ENCODE data around the gene IGSF9. TPM values are rescaled to one million over a fixed set of nuclear protein-coding genes. Genes with fewer than 3 reads are reported as not detected.

The IGSF9 gene
- total RNA-seq, 1 experiment from 2014 or later, result 15.6 TPM

DNA sequence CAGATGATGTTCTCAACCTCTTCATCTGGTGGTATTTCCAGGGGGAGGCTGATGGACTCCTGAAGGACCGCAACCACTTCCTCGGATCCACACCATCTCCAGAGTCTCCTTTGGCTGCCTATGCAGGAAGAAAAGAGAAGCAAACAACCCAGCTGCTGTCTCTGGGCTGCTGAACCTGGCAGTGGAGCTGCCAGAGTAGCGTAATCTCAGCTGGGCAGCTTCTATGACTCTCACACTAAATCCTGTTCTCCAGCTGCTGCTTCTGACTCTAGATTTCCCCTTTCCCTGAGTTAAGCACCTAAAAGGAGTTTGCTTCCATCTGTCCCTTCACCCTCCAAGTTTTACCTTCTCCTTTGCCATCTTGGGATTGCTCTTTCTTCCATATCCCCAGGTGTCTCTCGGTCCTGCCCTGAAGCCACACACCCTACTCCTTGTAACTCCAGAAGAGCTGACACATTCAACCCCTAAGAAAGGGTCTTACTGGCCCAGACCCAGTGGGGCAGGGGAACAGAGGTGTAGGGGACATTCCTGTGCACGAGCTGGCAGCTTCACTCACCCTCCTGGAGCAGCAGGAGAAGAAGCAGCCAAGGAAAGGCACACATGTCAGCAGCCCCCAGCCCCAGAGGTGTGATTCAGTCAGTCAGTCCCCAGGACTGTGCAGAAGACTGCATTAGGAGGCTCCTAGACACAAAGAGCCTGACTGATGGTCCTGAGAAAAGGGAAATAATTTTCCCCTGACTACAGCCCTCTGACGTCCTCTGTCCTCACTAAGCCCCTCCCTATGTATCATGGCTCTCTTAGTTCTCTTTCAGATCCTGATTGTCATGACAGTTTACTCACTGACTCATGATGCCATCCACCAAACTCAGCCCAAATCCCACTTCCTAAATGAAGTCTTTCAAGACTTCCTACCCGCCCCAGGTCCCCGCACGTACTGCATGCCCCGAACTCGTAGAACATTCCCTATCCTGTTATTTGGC is 8.4 kb upstream of the IGSF9 start, which contains the start of gene SLAMF9:
SLAMF9 (minus strand) TSS at position 702 of the 980 bp plus-strand sequence; CDS start at position 602, 100 bp downstream.
- H3K9ac ChIP-seq (ENCODE audit: low read length), result peak within 1 kb of the TSS; percentile 56
- peak within 1 kb of the TSS; percentile 24; the same call in 1 of the 2 replicates for H3K4me3 ChIP-seq (ENCODE audit: low read length)
- TF ChIP-seq, protein P1, sequence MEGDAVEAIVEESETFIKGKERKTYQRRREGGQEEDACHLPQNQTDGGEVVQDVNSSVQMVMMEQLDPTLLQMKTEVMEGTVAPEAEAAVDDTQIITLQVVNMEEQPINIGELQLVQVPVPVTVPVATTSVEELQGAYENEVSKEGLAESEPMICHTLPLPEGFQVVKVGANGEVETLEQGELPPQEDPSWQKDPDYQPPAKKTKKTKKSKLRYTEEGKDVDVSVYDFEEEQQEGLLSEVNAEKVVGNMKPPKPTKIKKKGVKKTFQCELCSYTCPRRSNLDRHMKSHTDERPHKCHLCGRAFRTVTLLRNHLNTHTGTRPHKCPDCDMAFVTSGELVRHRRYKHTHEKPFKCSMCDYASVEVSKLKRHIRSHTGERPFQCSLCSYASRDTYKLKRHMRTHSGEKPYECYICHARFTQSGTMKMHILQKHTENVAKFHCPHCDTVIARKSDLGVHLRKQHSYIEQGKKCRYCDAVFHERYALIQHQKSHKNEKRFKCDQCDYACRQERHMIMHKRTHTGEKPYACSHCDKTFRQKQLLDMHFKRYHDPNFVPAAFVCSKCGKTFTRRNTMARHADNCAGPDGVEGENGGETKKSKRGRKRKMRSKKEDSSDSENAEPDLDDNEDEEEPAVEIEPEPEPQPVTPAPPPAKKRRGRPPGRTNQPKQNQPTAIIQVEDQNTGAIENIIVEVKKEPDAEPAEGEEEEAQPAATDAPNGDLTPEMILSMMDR (conservative IDR thresholded peaks at IDR 0.05; ENCODE audit: low read depth, low read length), result no peak
- TF ChIP-seq EZH2phosphoT487 (IDR thresholded peaks at IDR 0.05; ENCODE audit: borderline replicate concordance, low read length) (no peak), EZH2 (IDR thresholded peaks at IDR 0.05; ENCODE audit: low read length, unreplicated experiment) (no peak)
- ChIA-PET POLR2A (ENCODE audit: unreplicated experiment) (no interaction called here), CTCF (interaction anchor here (1.6 kb wide), 1 partner anchor 53 kb away, joined by 7 read pairs; no protein-coding TSS in a partner anchor)
- peak within 1 kb of the TSS; percentile 47 for H2AFZ ChIP-seq (ENCODE audit: low read length)
- peaks cover 27% of the 10 kb centered on the region for H3K4me1 ChIP-seq (ENCODE audit: insufficient read depth, low read length)
- peak within 1 kb of the TSS; percentile 82 for H3K27ac ChIP-seq (ENCODE audit: low read length)
- H3K27me3 ChIP-seq (ENCODE audit: low read length), result no peaks in the 10 kb centered on the region
- ATAC-seq (peak; percentile 90), DNase-seq (peak; percentile 92)
- peak within 1 kb of the TSS; percentile 68 for H3K4me2 ChIP-seq (ENCODE audit: low read length)
- H3K79me2 ChIP-seq (ENCODE audit: low read length), result no peaks in the 10 kb centered on the region
- no peaks in the 10 kb centered on the region for H3K36me3 ChIP-seq (ENCODE audit: low read depth, low read length)
- intact Hi-C loops (cut with micrococcal nuclease), result no loop called here
- no peaks in the 10 kb centered on the region for H3K9me3 ChIP-seq (ENCODE audit: low read length)
- BruUV-seq (replicated peaks), result TSS peak; percentile 62
- H4K20me1 ChIP-seq (ENCODE audit: low read length), result no peaks in the 10 kb centered on the region
- H3K9me2 ChIP-seq (replicated peaks; ENCODE audit: low read length), result no peaks in the 10 kb centered on the region
- H3F3A ChIP-seq (ENCODE audit: low read length, unreplicated experiment), result no peaks in the 10 kb centered on the region

DNA sequence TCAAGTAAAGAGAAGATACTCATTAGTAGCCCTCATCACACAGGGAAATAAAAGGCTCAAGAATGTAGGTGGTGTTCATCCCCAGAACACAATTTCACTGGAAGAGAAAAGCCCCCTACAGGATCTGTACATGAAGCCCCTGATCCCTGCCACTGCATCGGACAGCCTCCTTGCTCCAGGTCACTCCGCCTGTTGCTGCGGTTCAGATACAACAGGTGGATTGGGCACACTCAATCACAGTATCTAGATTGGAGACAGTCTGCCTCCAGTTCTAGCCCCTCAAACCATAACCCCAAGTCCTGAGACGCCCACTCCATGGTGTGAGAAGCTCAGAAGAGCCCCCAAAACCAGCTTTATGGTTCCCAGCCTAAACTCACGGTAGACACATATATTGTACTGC is 7.5 kb upstream of the IGSF9 start:
- ATAC-seq (no peak), DNase-seq (no peak)
- no peaks in the 10 kb centered on the region for H3K9me2 ChIP-seq (replicated peaks; ENCODE audit: low read length)
- no peak overlapping the region for H3K9ac ChIP-seq (ENCODE audit: low read length)
- H2AFZ ChIP-seq (ENCODE audit: low read length), result no peak overlapping the region
- H3K79me2 ChIP-seq (ENCODE audit: low read length), result no peaks in the 10 kb centered on the region
- H3K4me1 ChIP-seq (ENCODE audit: insufficient read depth, low read length), result peaks cover 29% of the 10 kb centered on the region
- no peaks in the 10 kb centered on the region for H3K9me3 ChIP-seq (ENCODE audit: low read length)
- ChIA-PET POLR2A (ENCODE audit: unreplicated experiment) (interaction anchor here (0.6 kb wide), 1 partner anchor 51 kb away, joined by 4 read pairs; no protein-coding TSS in a partner anchor), CTCF (interaction anchor here (1.6 kb wide), 1 partner anchor 54 kb away, joined by 7 read pairs; no protein-coding TSS in a partner anchor)
- H4K20me1 ChIP-seq (ENCODE audit: low read length), result no peaks in the 10 kb centered on the region
- no peak overlapping the region for H3K4me3 ChIP-seq (ENCODE audit: low read length)
- intact Hi-C loops (cut with micrococcal nuclease), result no loop called here
- no peaks in the 10 kb centered on the region for H3K36me3 ChIP-seq (ENCODE audit: low read depth, low read length)
- TF ChIP-seq EZH2phosphoT487 (IDR thresholded peaks at IDR 0.05; ENCODE audit: borderline replicate concordance, low read length) (no peak), EZH2 (IDR thresholded peaks at IDR 0.05; ENCODE audit: low read length, unreplicated experiment) (no peak)
- TF ChIP-seq, protein P1 (conservative IDR thresholded peaks at IDR 0.05; ENCODE audit: low read depth, low read length), result no peak
- H3F3A ChIP-seq (ENCODE audit: low read length, unreplicated experiment), result no peaks in the 10 kb centered on the region
- BruUV-seq (replicated peaks), result no TSS peak
- no peak overlapping the region for H3K4me2 ChIP-seq (ENCODE audit: low read length)
- no peaks in the 10 kb centered on the region for H3K27me3 ChIP-seq (ENCODE audit: low read length)
- H3K27ac ChIP-seq (ENCODE audit: low read length), result no peak overlapping the region

All from PC-3 (cell line).